Muscle of leg (tissue), 11 donors: Measurements from ENCODE around the gene HES5. TPM values are rescaled to one million over a fixed set of nuclear protein-coding genes. Genes with fewer than 3 reads are reported as not detected.
A peak's percentile ranks its signal among the peaks of the same experiment; 100 is the strongest.
"Not testable (repeated sequence)": the region's sequence is repeated elsewhere in the genome, so short reads cannot be mapped to it uniquely, and the experiment has no call there.

Experiments
- DNase-seq: peaks from one replicate; pipeline ENCODE4 v3.0.0; 2013
- H3K27ac ChIP-seq: one replicate; pipeline ENCODE4 v1.5.1; 2013; ENCODE audit warnings: mild to moderate bottlenecking, low read length, control low read depth
- H3K27me3 ChIP-seq: one replicate; pipeline ENCODE4 v1.6.1; 2013; ENCODE audit warnings: low read length; ENCODE audit not compliant: control insufficient read depth, insufficient read depth
- H3K36me3 ChIP-seq: one replicate; pipeline ENCODE4 v1.6.1; 2013; ENCODE audit warnings: low read length; ENCODE audit not compliant: control insufficient read depth, insufficient read depth
- H3K4me1 ChIP-seq: one replicate; pipeline ENCODE4 v1.6.1; 2013; ENCODE audit warnings: low read length; ENCODE audit not compliant: control insufficient read depth, insufficient read depth
- H3K4me3 ChIP-seq: one replicate; pipeline ENCODE4 v1.5.1; 2013; ENCODE audit warnings: low read length, control low read depth
- H3K9me3 ChIP-seq: replicated peaks from 2 replicates; pipeline ENCODE4 v1.6.1; 2013; ENCODE audit warnings: low read depth, low read length; ENCODE audit not compliant: control insufficient read depth
- WGBS: methylation state at CpG from one replicate; pipeline ENCODE4 v1.1.5; 2013; ENCODE audit warnings: missing lambda C conversion rate; ENCODE audit not compliant: insufficient coverage; 5-methylcytosine and 5-hydroxymethylcytosine counted together
- polyA plus RNA-seq, 8 donors: library from polyadenylated mRNA; unstranded; fragments of 120-200 nt; gene quantifications; one replicate each; pipeline versions ENCODE4 v1.2.1 to v1.2.3, GENCODE V29; 2013; ENCODE audit warnings: inconsistent platforms in 1 of 8, low replicate concordance in 1 of 8; ENCODE audit not compliant: insufficient read length in 8 of 8, insufficient read depth in 1 of 8
- total RNA-seq: library from RNA; stranded (reverse); fragments of 120-200 nt; gene quantifications from one replicate; pipeline ENCODE4 v1.2.4, GENCODE V29; 2013

Gene HES5
- total and polyA plus RNA-seq, 9 donors: 0.29 to 1.1 (median 0.43) TPM; not detected in 1

DNA sequence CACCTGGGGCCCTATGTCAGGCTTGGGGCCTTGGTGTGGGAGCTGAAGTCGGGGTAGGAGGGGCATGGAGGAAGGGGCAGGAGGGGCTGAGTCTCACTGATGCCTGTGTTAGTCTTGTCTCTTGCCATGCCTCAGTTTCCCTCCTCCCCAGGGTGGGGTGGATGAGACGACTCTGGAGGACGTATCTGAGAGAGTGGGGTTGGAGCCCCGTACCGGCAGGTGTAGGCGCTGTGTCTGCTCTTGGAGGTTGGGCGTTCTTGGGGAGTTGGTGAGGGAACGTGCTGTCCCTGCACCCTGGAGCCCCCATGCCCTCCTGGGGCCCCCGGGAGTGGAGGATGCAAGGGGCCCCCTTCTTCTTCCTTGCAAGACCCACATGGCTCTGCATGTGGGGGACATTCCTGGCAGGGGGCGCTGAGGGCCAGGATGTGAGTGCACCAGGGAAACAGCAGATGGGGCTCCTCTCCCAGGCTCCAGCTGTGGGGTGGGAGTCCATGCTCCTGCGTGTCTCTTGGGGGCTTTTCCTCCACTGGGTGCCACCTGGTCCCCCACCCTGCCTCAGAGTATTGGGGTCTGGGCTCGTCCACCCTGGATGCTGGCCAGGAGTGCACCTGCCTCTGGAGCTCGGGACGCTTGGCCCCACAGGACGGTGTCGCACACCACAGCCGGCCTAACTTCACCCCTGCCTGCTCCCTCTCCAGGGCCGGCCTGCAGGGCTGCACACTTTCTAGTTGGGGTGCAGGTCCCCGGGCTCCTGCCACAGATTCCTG, 24.7 kb upstream of the HES5 start:
- Histone ChIP-seq H3K27ac (peak overlapping the region; percentile 13), H3K36me3 (peaks cover 6% of the 10 kb centered on the region), H3K27me3 (peaks cover 2% of the 10 kb centered on the region), H3K9me3 (no peaks in the 10 kb centered on the region), H3K4me3 (no peak overlapping the region), H3K4me1 (peaks cover 25% of the 10 kb centered on the region)
- peak; percentile 56 for DNase-seq
- WGBS: 61% methylated on average over 14 of the region's 19 CpGs

GRCh38 chr1:2553871-2554620, 24.0 kb upstream of the HES5 start:
- no peak overlapping the region for H3K4me3 ChIP-seq
- peaks cover 28% of the 10 kb centered on the region for H3K4me1 ChIP-seq
- no peak overlapping the region for H3K27ac ChIP-seq
- 79% methylated on average over 30 of the region's 30 CpGs for WGBS
- H3K9me3 ChIP-seq: no peaks in the 10 kb centered on the region
- DNase-seq: no peak
- peaks cover 2% of the 10 kb centered on the region for H3K27me3 ChIP-seq
- peaks cover 4% of the 10 kb centered on the region for H3K36me3 ChIP-seq

DNA sequence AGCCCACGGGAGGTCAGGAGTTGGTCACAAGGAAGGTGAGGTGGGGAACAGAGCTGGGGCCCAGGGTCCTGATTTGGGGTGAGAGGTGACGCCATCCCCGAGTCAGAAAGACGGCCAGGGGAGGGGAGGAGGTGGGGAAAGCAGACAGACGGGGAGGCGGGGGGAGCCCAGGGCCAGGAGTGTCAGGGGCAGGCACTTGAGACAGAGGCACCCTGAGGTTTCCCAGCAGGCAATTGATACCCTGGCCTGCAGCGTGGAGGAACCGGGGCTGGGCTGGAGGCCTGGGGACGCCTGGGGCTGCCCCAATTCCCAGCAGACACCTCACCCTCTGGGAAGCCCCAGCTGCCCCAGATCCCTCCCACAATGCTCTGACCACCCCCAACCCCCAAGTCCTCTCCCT, 23.0 kb upstream of the HES5 start:
- not testable (repeated sequence) for H3K36me3 ChIP-seq, H3K27me3 ChIP-seq, H3K9me3 ChIP-seq, DNase-seq, H3K4me3 ChIP-seq, H3K27ac ChIP-seq
- peaks cover 37% of the 10 kb centered on the region for H3K4me1 ChIP-seq
- WGBS: 33% methylated on average over 4 of the region's 9 CpGs

- Histone ChIP-seq H3K27ac (no peak overlapping the region), H3K4me1 (peaks cover 46% of the 10 kb centered on the region), H3K36me3 (no peaks in the 10 kb centered on the region), H3K4me3 (no peak overlapping the region), H3K27me3 (peaks cover 7% of the 10 kb centered on the region), H3K9me3 (no peaks in the 10 kb centered on the region)
- 64% methylated on average over 17 of the region's 26 CpGs for WGBS
- DNase-seq: no peak
Observed at GRCh38 chr1:2552189-2552588, 22.1 kb upstream of the HES5 start.

GRCh38 chr1:2551544-2551943, 21.5 kb upstream of the HES5 start:
- H3K9me3 ChIP-seq, H3K36me3 ChIP-seq, H3K4me3 ChIP-seq, DNase-seq, H3K27ac ChIP-seq: not testable (repeated sequence)
- 66% methylated on average over 9 of the region's 9 CpGs for WGBS
- peaks cover 48% of the 10 kb centered on the region for H3K4me1 ChIP-seq
- peaks cover 12% of the 10 kb centered on the region for H3K27me3 ChIP-seq

DNA sequence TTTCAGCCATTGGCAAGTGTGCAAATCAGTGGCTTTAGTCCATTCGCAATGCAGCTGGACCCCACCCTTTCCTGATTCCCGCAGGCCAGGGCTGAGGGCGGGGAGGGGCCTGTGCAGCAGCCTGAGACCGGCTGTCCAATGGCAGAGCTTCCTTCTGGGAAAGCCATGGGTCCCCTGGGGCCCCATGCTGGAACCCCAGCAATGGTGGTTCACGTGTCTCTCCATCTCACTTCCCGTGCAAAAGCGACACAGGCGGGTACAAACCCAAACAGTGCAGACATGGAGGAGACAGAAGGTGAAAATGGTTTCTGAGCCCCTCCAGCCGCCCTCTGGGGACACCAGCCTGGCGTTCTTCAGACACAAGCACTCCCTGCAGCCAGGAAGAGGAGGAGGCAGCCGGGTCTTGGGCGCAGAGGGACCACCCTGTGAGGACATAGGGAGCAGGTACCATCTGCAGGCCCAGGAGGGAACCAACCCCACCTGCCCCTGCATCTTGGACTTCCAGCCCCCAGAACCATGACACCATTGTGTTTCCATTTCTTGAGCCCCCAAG, 20.3 kb upstream of the HES5 start:
- H3K9me3 ChIP-seq, H3K36me3 ChIP-seq, H3K27ac ChIP-seq, H3K4me3 ChIP-seq, DNase-seq: not testable (repeated sequence)
- Histone ChIP-seq H3K27me3 (peaks cover 14% of the 10 kb centered on the region), H3K4me1 (peaks cover 48% of the 10 kb centered on the region)
- WGBS: 20% methylated on average over 1 of the region's 12 CpGs

GRCh38 chr1:2549367-2550029, 19.4 kb upstream of the HES5 start:
- WGBS: 66% methylated on average over 16 of the region's 28 CpGs
- H3K27ac ChIP-seq: peak overlapping the region; percentile 85
- H3K4me3 ChIP-seq: not testable (repeated sequence)

GRCh38 chr1:2548068-2548589, 18.1 kb upstream of the HES5 start:
- Histone ChIP-seq H3K27ac (peak overlapping the region; percentile 85), H3K9me3 (no peaks in the 10 kb centered on the region), H3K27me3 (peaks cover 12% of the 10 kb centered on the region), H3K36me3 (no peaks in the 10 kb centered on the region), H3K4me1 (peaks cover 60% of the 10 kb centered on the region), H3K4me3 (no peak overlapping the region)
- DNase-seq: peak; percentile 85
- 23% methylated on average over 14 of the region's 17 CpGs for WGBS

More at GRCh38 chr1:2549367-2550029, 19.4 kb upstream of the HES5 start:
- H3K4me1 ChIP-seq: peaks cover 48% of the 10 kb centered on the region
- not testable (repeated sequence) for DNase-seq, H3K9me3 ChIP-seq, H3K36me3 ChIP-seq
- peaks cover 14% of the 10 kb centered on the region for H3K27me3 ChIP-seq

- peaks cover 15% of the 10 kb centered on the region for H3K27me3 ChIP-seq
- DNase-seq: no peak
- 14% methylated on average over 20 of the region's 27 CpGs for WGBS
- peak overlapping the region; percentile 85 for H3K27ac ChIP-seq
- no peaks in the 10 kb centered on the region for H3K9me3 ChIP-seq
- H3K4me1 ChIP-seq: peaks cover 66% of the 10 kb centered on the region
- H3K36me3 ChIP-seq: no peaks in the 10 kb centered on the region
- no peak overlapping the region for H3K4me3 ChIP-seq
Observed at GRCh38 chr1:2547210-2548067, 17.4 kb upstream of the HES5 start.
